Sigmoid colon (tissue), 7 donors: ENCODE measurements around the gene TSPYL2. TPM values are rescaled to one million over a fixed set of nuclear protein-coding genes. Genes with fewer than 3 reads are reported as not detected.

ENCODE experiments used
- DNase-seq: peaks from one replicate; pipeline ENCODE4 v3.0.0-alpha.2; 2019
- H3K27ac ChIP-seq, 4 donors: fragments of 200-600 bp; sonication (generic); one replicate each; pipeline ENCODE4 v1.5.1; 2016 to 2019; ENCODE audit warnings: mild to moderate bottlenecking in 1 of 4
- H3K27me3 ChIP-seq, 3 donors: fragments of 200-600 bp; sonication (generic); one replicate each; pipeline ENCODE4 v1.5.1; 2019; ENCODE audit warnings: mild to moderate bottlenecking in 1 of 3
- H3K36me3 ChIP-seq, 4 donors: fragments of 200-600 bp; sonication (generic); one replicate each; pipeline ENCODE4 v1.5.1; 2016 to 2019
- H3K4me1 ChIP-seq, 4 donors: fragments of 200-600 bp; sonication (generic); one replicate each; pipeline ENCODE4 v1.5.1; 2017 to 2019
- H3K4me3 ChIP-seq, 4 donors: fragments of 200-600 bp; sonication (generic); one replicate each; pipeline ENCODE4 v1.5.1; 2017 to 2019; ENCODE audit warnings: mild to moderate bottlenecking in 2 of 4, moderate library complexity in 1 of 4
- H3K9me3 ChIP-seq, 4 donors: fragments of 200-600 bp in 3 of 4; sonication (generic) in 3 of 4; one replicate each; pipeline versions ENCODE4 v1.5.1 to v1.6.1; 2013 to 2019
- EP300 ChIP-seq, 4 donors: sonication (generic); formaldehyde crosslinking; IDR thresholded peaks; one replicate each; pipeline ENCODE4 v1.6.1; 2017; ENCODE audit warnings: antibody characterized with exemption in 4 of 4
- POLR2A ChIP-seq, 2 donors: fragments of 450-650 bp; IDR thresholded peaks; one replicate each; pipeline ENCODE4 v1.6.1; 2016; ENCODE audit warnings: antibody characterized with exemption in 2 of 2, mild to moderate bottlenecking in 2 of 2, moderate library complexity in 2 of 2
- POLR2AphosphoS5 ChIP-seq, 4 donors: sonication (generic); formaldehyde crosslinking; IDR thresholded peaks; one replicate each; pipeline ENCODE4 v1.6.1; 2017; ENCODE audit warnings: antibody characterized with exemption in 4 of 4
- WGBS, 2 donors: extraction: QIAGEN DNeasy Blood & Tissue Kit; methylation state at CpG; one replicate each; pipeline ENCODE4 v1.1.7; 2013; 5-methylcytosine and 5-hydroxymethylcytosine counted together
- intact Hi-C: fragments of 100-400 bp; cut with DNase I; formaldehyde crosslinking; loops from one replicate; pipeline ENCODE4 v1.15.1; 2023
- polyA plus RNA-seq, 3 donors: library from polyadenylated mRNA; stranded (reverse); fragments of 200-250 nt; gene quantifications; one replicate each; pipeline ENCODE4 v1.2.3, GENCODE V29; 2013
- total RNA-seq, 4 donors: library from RNA; depleted of rRNA; stranded (reverse); fragments of >200 nt; gene quantifications; one replicate each; pipeline ENCODE4 v1.1.0, GENCODE V29; 2016
- TF ChIP-seq, protein P1 (sequence below), 4 experiments: fragments of 450-650 bp in 3 of 4; fragments of 200-600 bp in 1 of 4; IDR thresholded peaks; one replicate each; pipeline ENCODE4 v1.5.1; 2016 to 2019; ENCODE audit warnings: antibody characterized with exemption in 4 of 4, mild to moderate bottlenecking in 3 of 4, moderate library complexity in 2 of 4
- donor health status: healthy with polysubstance abuse.
- donor health status: Bipolar disorder and iron deficiency.
- donor health status: healthy.

The TSPYL2 gene
- total and polyA plus RNA-seq, 7 donors, result 2.5 to 109 (median 50.3) TPM

DNA sequence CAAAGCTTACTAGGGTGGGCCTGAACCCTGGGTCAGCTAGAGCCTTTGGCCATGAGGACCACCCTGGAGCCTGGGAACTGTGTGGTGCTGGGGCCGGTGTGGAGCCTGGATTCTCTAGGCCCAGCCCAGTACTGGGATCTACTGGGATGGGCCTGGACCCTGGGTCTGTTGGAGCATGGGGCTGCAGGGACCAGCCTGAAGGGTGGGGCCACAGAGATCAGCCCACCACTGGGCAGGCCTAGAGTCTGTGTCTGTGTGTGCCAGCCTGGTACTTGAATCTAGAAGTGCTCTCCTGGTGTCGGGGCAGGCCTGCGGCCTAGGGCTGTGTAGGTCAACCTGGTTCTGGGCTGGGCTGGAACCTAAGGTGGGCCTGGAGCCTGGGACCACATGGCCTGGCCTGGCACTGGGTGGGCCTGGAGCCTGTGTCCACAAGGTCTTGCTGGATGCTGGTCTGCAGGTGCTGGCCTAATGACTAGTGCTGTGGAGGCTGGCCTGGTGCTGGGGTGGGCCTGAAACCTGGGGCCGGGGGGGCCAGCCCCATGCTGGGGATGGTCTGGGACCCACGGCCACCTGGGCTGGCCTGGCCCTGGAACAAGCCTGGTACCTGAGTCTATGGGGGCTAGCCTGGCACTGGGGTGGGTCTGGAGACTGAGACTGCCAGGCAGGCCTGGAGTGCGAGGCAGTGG, 32.8 kb downstream of the TSPYL2 start:
- TF ChIP-seq EP300 (IDR thresholded peaks at IDR 0.05), result no peak
- TF ChIP-seq, protein P1, sequence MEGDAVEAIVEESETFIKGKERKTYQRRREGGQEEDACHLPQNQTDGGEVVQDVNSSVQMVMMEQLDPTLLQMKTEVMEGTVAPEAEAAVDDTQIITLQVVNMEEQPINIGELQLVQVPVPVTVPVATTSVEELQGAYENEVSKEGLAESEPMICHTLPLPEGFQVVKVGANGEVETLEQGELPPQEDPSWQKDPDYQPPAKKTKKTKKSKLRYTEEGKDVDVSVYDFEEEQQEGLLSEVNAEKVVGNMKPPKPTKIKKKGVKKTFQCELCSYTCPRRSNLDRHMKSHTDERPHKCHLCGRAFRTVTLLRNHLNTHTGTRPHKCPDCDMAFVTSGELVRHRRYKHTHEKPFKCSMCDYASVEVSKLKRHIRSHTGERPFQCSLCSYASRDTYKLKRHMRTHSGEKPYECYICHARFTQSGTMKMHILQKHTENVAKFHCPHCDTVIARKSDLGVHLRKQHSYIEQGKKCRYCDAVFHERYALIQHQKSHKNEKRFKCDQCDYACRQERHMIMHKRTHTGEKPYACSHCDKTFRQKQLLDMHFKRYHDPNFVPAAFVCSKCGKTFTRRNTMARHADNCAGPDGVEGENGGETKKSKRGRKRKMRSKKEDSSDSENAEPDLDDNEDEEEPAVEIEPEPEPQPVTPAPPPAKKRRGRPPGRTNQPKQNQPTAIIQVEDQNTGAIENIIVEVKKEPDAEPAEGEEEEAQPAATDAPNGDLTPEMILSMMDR (IDR thresholded peaks at IDR 0.05), result no peak
- TF ChIP-seq POLR2A (IDR thresholded peaks at IDR 0.05), result no peak
- TF ChIP-seq POLR2AphosphoS5 (IDR thresholded peaks at IDR 0.05), result no peak
- Histone ChIP-seq H3K9me3 (no peaks in the 10 kb centered on the region), H3K27ac (peak overlapping the region in 3 of 4 donors; percentile 72 to 79 (median 78)), H3K4me3 (no peak overlapping the region), H3K27me3 (no peaks in the 10 kb centered on the region), H3K4me1 (peaks cover 0 to 13% (median 9%) of the 10 kb centered on the region in 4 donors), H3K36me3 (no peaks in the 10 kb centered on the region)
- intact Hi-C loops, result no loop called here
- DNase-seq, result no peak
- WGBS, 2 donors, result 95 to 97% methylated on average over 6 of the region's 6 CpGs

DNA sequence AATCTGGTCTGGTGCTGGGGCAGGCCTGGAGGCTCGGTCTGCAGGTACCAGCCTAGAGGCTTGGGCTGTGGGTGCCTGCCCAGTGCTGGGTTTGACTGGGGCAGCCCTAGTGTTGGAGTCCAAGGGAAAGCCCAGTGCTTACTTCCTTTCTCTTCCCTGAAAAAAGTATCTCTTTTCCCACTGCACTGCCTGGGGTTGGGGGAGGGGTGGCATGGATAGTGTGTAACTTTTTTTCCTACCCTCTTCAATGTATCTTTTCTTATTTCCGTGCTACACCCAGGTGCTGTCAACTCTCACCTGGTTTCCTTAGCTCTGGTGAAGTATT, 33.3 kb downstream of the TSPYL2 start:
- Histone ChIP-seq H3K4me1 (peaks cover 0 to 13% (median 9%) of the 10 kb centered on the region in 4 donors), H3K9me3 (no peaks in the 10 kb centered on the region), H3K4me3 (no peak overlapping the region), H3K27ac (peak overlapping the region in 3 of 4 donors; percentile 72 to 79 (median 78)), H3K36me3 (no peaks in the 10 kb centered on the region), H3K27me3 (no peaks in the 10 kb centered on the region)
- WGBS, 2 donors, result 48 to 88% methylated on average over 2 of the region's 2 CpGs
- DNase-seq, result no peak
- TF ChIP-seq POLR2AphosphoS5 (IDR thresholded peaks at IDR 0.05) (no peak), EP300 (IDR thresholded peaks at IDR 0.05) (no peak), POLR2A (IDR thresholded peaks at IDR 0.05) (no peak)
- TF ChIP-seq, protein P1 (IDR thresholded peaks at IDR 0.05), result no peak
- intact Hi-C loops, result no loop called here

DNA sequence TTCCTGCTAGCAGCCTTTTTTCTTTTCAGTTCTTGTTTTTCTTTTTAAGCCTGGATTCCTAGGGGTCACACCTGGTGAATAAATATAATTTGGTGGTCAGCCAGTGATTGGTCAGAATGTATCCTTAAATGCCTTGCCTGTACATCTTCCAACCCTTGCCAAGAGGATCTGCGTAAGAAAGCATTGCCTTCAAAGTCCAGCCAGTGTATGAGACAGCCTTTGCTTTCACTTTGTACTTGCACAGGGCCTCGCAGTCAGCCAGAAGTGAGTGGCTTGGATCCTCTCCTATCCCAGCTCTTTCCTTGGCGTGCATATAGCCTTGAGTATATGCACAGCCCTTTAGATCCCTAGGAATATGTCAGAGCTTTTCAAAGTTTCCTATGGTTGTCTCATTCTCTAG, 33.9 kb downstream of the TSPYL2 start:
- peak in 3 of 4 donors; percentile 25 to 56 (median 33) for TF ChIP-seq POLR2AphosphoS5 (IDR thresholded peaks at IDR 0.05)
- TF ChIP-seq, protein P1 (IDR thresholded peaks at IDR 0.05), result no peak
- H3K27me3 ChIP-seq, result no peaks in the 10 kb centered on the region
- H3K4me1 ChIP-seq, result peaks cover 0 to 13% (median 9%) of the 10 kb centered on the region in 4 donors
- H3K27ac ChIP-seq, result peak overlapping the region; percentile 37 to 79 (median 75)
- no peaks in the 10 kb centered on the region for H3K36me3 ChIP-seq
- H3K9me3 ChIP-seq, result no peaks in the 10 kb centered on the region
- no peak for DNase-seq
- peak overlapping the region in 2 of 4 donors; percentile 15 to 26 for H3K4me3 ChIP-seq
- intact Hi-C loops, result no loop called here
- 15 to 49% methylated on average over 3 of the region's 3 CpGs for WGBS, 2 donors

DNA sequence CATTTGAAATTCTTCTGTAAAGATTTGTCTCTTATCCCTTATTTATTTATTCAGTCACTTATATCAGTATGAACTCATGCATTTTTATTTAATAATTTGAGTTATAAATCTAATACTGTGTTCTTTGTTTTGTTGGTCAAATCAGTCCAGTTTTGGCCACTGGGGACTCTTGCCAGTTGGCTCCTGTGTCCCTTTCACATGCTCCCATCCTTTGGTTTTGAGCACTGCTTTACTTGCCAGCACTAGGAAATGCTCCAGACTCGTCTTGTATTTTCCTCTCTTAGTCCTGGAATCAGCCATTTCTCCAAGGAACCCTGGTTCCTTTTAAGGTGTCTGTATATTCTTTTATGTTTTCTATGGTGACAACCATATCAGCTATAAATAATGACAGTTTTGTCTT, 39.8 kb downstream of the TSPYL2 start:
- H3K4me3 ChIP-seq, result no peak overlapping the region
- no peaks in the 10 kb centered on the region for H3K36me3 ChIP-seq
- DNase-seq, result no peak
- intact Hi-C loops, result no loop called here
- peak overlapping the region in 1 of 4 donors; percentile 23 for H3K27ac ChIP-seq
- no peaks in the 10 kb centered on the region for H3K27me3 ChIP-seq
- no peaks in the 10 kb centered on the region for H3K4me1 ChIP-seq
- WGBS, 2 donors, result 77 to 83% methylated on average over 1 of the region's 1 CpG
- TF ChIP-seq, protein P1 (IDR thresholded peaks at IDR 0.05), result no peak
- TF ChIP-seq POLR2AphosphoS5 (IDR thresholded peaks at IDR 0.05), result no peak
- no peak for TF ChIP-seq EP300 (IDR thresholded peaks at IDR 0.05)
- no peak for TF ChIP-seq POLR2A (IDR thresholded peaks at IDR 0.05)
- H3K9me3 ChIP-seq, result no peaks in the 10 kb centered on the region

DNA sequence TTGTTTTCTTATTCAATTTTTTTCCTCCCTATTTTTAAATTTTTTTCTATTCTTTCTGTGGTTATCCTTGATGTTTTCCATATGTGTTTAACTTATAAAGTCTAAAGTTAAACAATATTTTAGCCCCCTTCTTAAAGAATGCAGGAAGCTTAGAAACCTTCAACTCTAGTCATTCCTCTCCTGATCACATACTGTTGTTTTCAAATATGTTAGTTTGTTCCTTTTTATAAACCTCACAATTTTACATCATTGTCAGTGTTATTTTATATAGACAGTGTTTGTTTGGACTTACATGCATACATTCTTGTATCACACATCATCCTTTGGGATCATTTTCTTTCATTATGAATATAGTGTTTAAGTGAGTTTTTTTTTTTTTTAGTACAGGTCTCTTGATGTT, 43.3 kb downstream of the TSPYL2 start:
- intact Hi-C loops, result no loop called here
- no peaks in the 10 kb centered on the region for H3K4me1 ChIP-seq

More for the DNA sequence above, 43.3 kb downstream of the TSPYL2 start:
- H3K27me3 ChIP-seq, result no peaks in the 10 kb centered on the region
- no peak overlapping the region for H3K4me3 ChIP-seq
- H3K27ac ChIP-seq, result no peak overlapping the region
- H3K9me3 ChIP-seq, result no peaks in the 10 kb centered on the region
- H3K36me3 ChIP-seq, result no peaks in the 10 kb centered on the region
- TF ChIP-seq, protein P1 (IDR thresholded peaks at IDR 0.05), result no peak
- TF ChIP-seq EP300 (IDR thresholded peaks at IDR 0.05), result no peak
- TF ChIP-seq POLR2A (IDR thresholded peaks at IDR 0.05), result no peak
- TF ChIP-seq POLR2AphosphoS5 (IDR thresholded peaks at IDR 0.05), result no peak
- no peak for DNase-seq
